ENCODE results near the gene PPP3CA.
"Not testable (repeated sequence)": the region's sequence is repeated elsewhere in the genome, so short reads cannot be mapped to it uniquely, and the experiment has no call there.

The PPP3CA gene

GRCh38 chr4:101131058-101131457 lies 216.3 kb downstream of the PPP3CA start:
- not testable (repeated sequence) for DNase-seq

DNA sequence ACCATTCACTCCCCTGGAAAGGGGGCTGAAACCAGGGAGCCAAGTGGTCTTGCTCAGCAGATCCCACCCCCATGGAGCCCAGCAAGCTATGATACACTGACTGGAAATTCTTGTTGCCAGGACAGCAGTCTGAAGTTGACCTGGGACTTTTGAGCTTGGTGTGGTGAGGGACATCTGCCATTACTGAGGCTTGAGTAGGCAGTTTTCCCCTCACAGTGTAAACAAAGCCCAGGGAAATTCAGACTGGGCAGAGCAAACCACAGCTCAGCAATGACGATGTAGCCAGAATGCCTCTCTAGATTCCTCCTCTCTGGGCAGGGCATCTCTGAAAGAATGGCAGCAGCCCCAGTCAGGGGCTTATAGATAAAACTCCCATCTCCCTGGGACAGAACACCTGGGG lies 218.4 kb downstream of the PPP3CA start:
- DNase-seq: not testable (repeated sequence)

DNA sequence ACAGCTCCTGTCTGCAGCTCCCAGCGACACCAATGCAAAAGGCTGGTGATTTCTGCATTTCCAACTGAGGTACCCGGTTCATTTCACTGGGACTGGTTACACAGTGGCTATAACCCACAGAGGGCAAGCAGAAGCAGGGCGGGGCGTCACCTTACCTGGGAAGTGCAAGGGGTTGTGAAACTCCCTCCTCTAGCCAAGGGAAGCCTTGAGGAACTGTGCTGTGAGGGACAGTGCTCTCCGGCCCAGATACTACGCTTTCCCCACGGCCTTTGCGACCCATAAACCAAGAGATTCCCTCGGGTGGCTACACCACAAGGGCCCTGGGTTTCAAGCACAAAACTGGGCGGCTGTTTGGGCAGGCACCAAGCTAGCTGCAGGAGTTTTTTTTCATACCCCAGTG lies 218.9 kb downstream of the PPP3CA start:
- no peak for DNase-seq

- no peak for DNase-seq
Measured at GRCh38 chr4:101127176-101127790, 220.0 kb downstream of the PPP3CA start.

DNA sequence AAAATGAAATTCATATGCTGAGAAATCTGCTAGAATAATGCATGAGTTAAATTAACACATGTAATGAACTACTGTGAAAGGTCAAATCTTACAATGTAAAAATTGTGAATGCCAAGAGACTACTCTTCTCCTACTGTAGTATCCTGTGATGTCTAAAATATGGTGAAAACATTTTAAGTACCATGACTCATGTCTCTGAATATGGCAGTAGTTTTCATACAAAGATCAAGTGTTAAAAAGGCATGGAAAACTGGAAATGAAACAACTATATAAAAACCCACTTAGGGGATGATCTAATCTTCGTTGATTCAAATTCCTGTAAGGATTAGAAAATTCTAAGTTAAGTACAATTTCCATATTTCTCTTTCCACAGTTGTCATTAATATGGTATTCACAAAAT lies 221.3 kb downstream of the PPP3CA start:
- DNase-seq: no peak

DNA sequence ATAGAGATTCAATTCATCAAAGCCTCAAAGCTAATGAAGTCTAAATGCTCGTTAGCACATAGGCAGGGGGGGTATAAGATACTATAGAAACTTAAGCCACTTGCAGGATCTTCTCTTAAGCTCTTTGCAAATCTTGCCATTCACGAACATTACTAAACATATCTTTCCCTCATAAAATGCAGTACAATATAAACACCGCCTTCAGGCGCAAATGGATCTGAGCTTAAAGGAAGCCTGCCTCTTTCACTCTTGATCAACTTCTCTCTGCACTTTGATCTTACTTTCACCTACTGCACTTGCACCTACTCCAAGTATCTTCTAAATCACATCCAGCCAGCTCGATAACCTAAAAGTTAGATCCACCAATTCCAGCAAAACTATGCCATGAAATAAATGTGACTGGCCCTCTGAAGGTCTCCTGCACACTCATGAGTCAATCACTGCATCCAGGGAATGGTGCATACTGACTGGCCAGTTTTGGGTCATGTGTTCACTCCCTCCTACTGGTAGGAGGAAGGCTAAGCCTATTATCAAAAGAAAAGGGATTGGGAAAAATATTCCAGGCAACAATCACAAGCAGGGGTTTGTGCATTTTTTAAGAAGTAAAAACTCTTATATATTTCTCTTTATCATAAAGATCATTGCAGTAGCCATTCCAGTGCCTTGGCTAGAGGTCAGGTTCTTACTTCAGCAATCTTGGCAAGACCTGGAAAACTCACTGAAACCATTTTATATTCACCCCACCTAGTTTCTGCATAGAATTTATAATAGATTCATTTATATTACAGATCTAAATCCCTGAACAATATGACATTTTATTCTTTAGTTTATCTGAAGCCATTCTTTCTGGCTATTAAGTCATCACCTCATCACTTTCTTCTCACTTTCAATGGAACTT lies 222.0 kb downstream of the PPP3CA start:
- DNase-seq: no peak

DNA sequence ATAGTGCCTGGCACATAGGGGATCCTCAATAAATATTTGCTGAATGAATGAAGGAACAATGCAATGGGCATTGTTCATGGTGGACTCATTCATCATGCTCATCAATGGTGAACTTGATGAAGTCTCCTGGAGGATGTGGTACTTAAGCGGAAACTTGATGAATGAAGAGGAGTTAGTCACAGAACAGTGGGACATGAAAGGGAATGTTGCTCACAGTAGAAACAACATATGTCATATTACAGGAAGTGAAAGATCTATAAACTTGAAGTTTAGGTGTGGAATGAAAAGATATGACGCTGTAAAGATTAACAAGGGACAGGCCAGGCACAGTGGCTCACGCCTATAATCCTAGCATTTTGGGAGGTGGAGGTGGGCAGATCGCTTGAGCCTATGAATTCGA lies 224.1 kb downstream of the PPP3CA start:
- DNase-seq: no peak

GRCh38 chr4:101122019-101122418 lies 225.3 kb downstream of the PPP3CA start:
- no peak for DNase-seq

- no peak for DNase-seq
Measured at GRCh38 chr4:101119141-101119540, 228.2 kb downstream of the PPP3CA start.

GRCh38 chr4:101118617-101119016 lies 228.7 kb downstream of the PPP3CA start:
- DNase-seq: no peak

DNA sequence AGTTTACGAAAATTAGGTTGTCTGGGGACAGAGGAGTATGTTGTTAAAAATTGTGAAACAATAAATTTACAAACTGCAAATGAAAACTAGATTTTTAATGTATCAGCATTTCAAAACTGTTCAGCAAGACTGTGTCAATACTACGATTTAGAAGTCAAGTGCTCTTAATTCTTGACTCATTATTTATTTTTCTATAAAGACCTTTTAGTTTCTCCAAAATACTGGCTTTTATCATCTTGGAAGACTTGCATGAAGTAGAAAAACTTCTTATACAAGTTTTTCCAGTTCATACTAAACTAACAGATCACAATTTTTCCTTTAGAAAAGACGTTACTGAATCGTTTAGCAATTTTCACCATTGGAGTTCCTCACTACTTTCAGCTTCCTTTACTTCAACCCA lies 231.4 kb downstream of the PPP3CA start:
- no peak for DNase-seq

GRCh38 chr4:101114936-101115372 lies 232.4 kb downstream of the PPP3CA start:
- DNase-seq: peak in 1 of 2 experiments; percentile 47

- no peak for DNase-seq
Measured at GRCh38 chr4:101104312-101105052, 242.8 kb downstream of the PPP3CA start.

- no peak for DNase-seq
Measured at GRCh38 chr4:101103381-101104142, 243.8 kb downstream of the PPP3CA start.

GRCh38 chr4:101102114-101102742 lies 245.1 kb downstream of the PPP3CA start:
- DNase-seq: no peak

DNA sequence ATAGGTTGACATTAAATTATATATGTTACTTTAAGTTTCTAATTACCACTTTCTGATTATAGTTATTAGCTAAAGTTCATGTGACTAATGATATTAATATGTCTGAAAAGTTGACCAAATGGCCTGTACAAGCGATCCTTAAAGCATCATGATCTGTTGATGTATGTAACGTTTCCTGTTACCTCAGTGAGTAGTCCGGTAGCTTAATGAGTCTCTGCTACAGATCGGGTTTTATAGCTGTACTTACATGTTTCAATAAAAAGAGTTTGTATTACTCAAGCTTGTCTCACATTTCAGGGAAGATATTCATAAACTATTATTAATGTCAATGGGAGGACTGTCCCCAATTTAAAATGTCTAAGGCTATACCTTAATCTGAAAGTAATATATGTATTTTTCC lies 246.3 kb downstream of the PPP3CA start:
- no peak for DNase-seq

GRCh38 chr4:101098666-101099400 lies 248.5 kb downstream of the PPP3CA start:
- no peak for DNase-seq

GRCh38 chr4:101092609-101093008 lies 254.7 kb downstream of the PPP3CA start:
- DNase-seq: not testable (repeated sequence)

- no peak for DNase-seq
Measured at GRCh38 chr4:101089168-101089567, 258.2 kb downstream of the PPP3CA start.

- DNase-seq: no peak
Measured at GRCh38 chr4:101086801-101087586, 260.3 kb downstream of the PPP3CA start.

GRCh38 chr4:101083131-101083530 lies 264.2 kb downstream of the PPP3CA start:
- no peak for DNase-seq
